ENCODE measurements around the gene HIVEP1. TPM values are rescaled to one million over a fixed set of nuclear protein-coding genes. Genes with fewer than 3 reads are reported as not detected.

HIVEP1 gene
- total and polyA plus RNA-seq, 2 of the 8 experiments (the other 6 are each of a cell fraction or from before 2014, with no cell fraction given), result 22.6 to 23.1 TPM

DNA sequence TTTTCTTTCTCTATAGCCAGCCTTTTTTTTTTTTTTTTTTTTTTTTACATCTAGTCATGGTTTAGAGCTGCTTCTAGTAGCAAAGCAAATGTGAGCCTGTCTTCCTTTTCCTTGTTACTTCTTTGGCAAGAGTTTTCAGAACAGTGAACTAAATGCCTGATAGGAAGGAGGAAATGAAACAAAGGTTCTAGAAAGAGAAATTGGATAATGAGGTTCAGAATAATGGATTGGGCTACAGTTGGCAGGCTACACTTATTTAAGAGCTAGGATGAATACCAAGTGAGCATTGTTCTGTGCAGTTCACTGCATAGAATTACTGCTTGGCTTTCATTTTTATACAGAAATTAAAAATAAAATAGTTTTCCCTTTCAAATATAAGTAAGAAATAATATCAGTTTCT is 78.6 kb downstream of the HIVEP1 start:
- Histone ChIP-seq H3K4me2 (ENCODE audit: insufficient read depth in 1 of 2, low read depth in 2 of 2, low read length in 2 of 2) (no peak overlapping the region), H3K27ac (ENCODE audit: low read depth, low read length) (no peak overlapping the region), H3K23me2 (ENCODE audit: low read depth, low read length) (no peaks in the 10 kb centered on the region), H3K27me3 (replicated peaks in 1 of 4; ENCODE audit: control insufficient read depth in 3 of 4, extremely low read depth in 1 of 4, insufficient read depth in 3 of 4, low read length in 3 of 4) (no peaks in the 10 kb centered on the region), H3K79me2 (ENCODE audit: control insufficient read depth in 1 of 2, insufficient read depth in 2 of 2, low read length in 2 of 2) (peaks cover 0 to 45% of the 10 kb centered on the region in 2 experiments; a peak in 2 of 4 replicates), H3K14ac (ENCODE audit: insufficient read length) (no peak overlapping the region), H2BK20ac (ENCODE audit: low read length) (no peak overlapping the region), H3K23ac (ENCODE audit: insufficient read length) (no peak overlapping the region), H4K8ac (ENCODE audit: extremely low read depth, insufficient read depth, low read length) (no peak overlapping the region), H2AK5ac (ENCODE audit: low read depth, low read length) (no peak overlapping the region), H3K79me1 (ENCODE audit: low read depth, low read length) (no peaks in the 10 kb centered on the region; the same call in 1 of the 2 replicates), H2BK120ac (replicated peaks; ENCODE audit: low read depth, low read length) (no peak overlapping the region), H2BK15ac (ENCODE audit: low read length) (no peak overlapping the region), H3K36me3 (ENCODE audit: control insufficient read depth in 2 of 4, insufficient read depth in 4 of 4, low read length in 3 of 4) (peaks cover 0 to 8% (median 5%) of the 10 kb centered on the region in 4 experiments; a peak in 2 of 8 replicates), H3K4ac (replicated peaks; ENCODE audit: insufficient read length, low read depth, low read length) (no peak overlapping the region), H3K4me1 (replicated peaks in 1 of 4; ENCODE audit: control insufficient read depth in 3 of 4, insufficient read depth in 4 of 4, low read length in 3 of 4) (peaks cover 0 to 3% (median under 1%) of the 10 kb centered on the region in 4 experiments; a peak in 1 of 7 replicates), H3K4me3 (ENCODE audit: extremely low read depth in 1 of 4, insufficient read depth in 2 of 4, low read depth in 3 of 4, low read length in 4 of 4) (no peak overlapping the region), H4K91ac (replicated peaks; ENCODE audit: insufficient read length, low read length) (no peak overlapping the region), H2BK5ac (ENCODE audit: low read depth, low read length) (no peak overlapping the region), H2BK12ac (ENCODE audit: low read depth, low read length) (no peak overlapping the region), H4K20me1 (replicated peaks in 1 of 2; ENCODE audit: control insufficient read depth in 1 of 2, insufficient read depth in 2 of 2, low read length in 2 of 2) (peaks cover 0 to 5% of the 10 kb centered on the region in 2 experiments), H3K18ac (ENCODE audit: extremely low read depth, low read length) (no peak overlapping the region), H4K5ac (ENCODE audit: insufficient read length, low read depth, low read length) (no peak overlapping the region), H3K9ac (replicated peaks in 1 of 4; ENCODE audit: extremely low read depth in 1 of 4, low read depth in 3 of 4, low read length in 3 of 4) (no peak overlapping the region), H2AFZ (ENCODE audit: low read length) (no peak overlapping the region), H3K9me3 (ENCODE audit: insufficient read depth in 2 of 2, low read depth in 1 of 2, low read length in 1 of 2) (peaks cover 4% of the 10 kb centered on the region in 2 experiments; a peak in 3 of 4 replicates), H3K56ac (replicated peaks; ENCODE audit: insufficient read length, low read depth, low read length) (no peak overlapping the region)
- CTCF ChIA-PET (ENCODE audit: partially characterized antibody), result interaction anchor here (0.6 to 1.1 kb wide), 2 partner anchors 13 to 424 kb away, joined by 3 to 4 read pairs; no protein-coding TSS in a partner anchor
- POLR2A ChIA-PET (ENCODE audit: partially characterized antibody), result no interaction called here
- DNase-seq (ENCODE audit: low read depth in 1 of 2, low spot score in 2 of 2) (no peak), FAIRE-seq (no peak)
- TF ChIP-seq CHD1 (IDR thresholded peaks at IDR 0.05; ENCODE audit: low read depth, low read length) (no peak), TBP (IDR thresholded peaks at IDR 0.05; ENCODE audit: low read depth, low read length) (no peak), HDAC2 (IDR thresholded peaks at IDR 0.05; ENCODE audit: borderline replicate concordance in 1 of 2, low read depth in 2 of 2, low read length in 2 of 2) (no peak), TEAD4 (IDR thresholded peaks at IDR 0.05; ENCODE audit: low read depth, low read length) (no peak), SP1 (IDR thresholded peaks at IDR 0.05; ENCODE audit: low read depth, low read length) (no peak), NRF1 (IDR thresholded peaks at IDR 0.05; ENCODE audit: low read depth, low read length) (no peak), ZNF274 (IDR thresholded peaks at IDR 0.05; ENCODE audit: borderline replicate concordance, extremely low read depth, low read length) (no peak), RNF2 (IDR thresholded peaks at IDR 0.05; ENCODE audit: borderline replicate concordance, low read depth, low read length, missing control alignments, poor library complexity, severe bottlenecking) (no peak), EGR1 (IDR thresholded peaks at IDR 0.05; ENCODE audit: borderline replicate concordance, low read depth, low read length) (no peak), JUN (IDR thresholded peaks at IDR 0.05; ENCODE audit: low read depth, low read length) (no peak), SUZ12 (IDR thresholded peaks at IDR 0.05; ENCODE audit: low read length) (no peak), CREB1 (IDR thresholded peaks at IDR 0.05) (no peak), RFX5 (IDR thresholded peaks at IDR 0.05; ENCODE audit: borderline replicate concordance, low read depth, low read length) (no peak), RAD21 (IDR thresholded peaks at IDR 0.05 in 1 of 2, conservative IDR thresholded peaks at IDR 0.05 in 1 of 2; ENCODE audit: low read depth in 2 of 2, low read length in 2 of 2) (no peak), BCL11A (IDR thresholded peaks at IDR 0.05; ENCODE audit: low read depth in 2 of 2, low read length in 2 of 2) (no peak)
